ENCODE data around the gene SLCO4A1. TPM values are rescaled to one million over a fixed set of nuclear protein-coding genes. Genes with fewer than 3 reads are reported as not detected.

The SLCO4A1 gene
- polyA plus RNA-seq, 1 donor (not counting 4 experiments of a cell fraction or from before 2014, with no cell fraction given), result 1.8 TPM

DNA sequence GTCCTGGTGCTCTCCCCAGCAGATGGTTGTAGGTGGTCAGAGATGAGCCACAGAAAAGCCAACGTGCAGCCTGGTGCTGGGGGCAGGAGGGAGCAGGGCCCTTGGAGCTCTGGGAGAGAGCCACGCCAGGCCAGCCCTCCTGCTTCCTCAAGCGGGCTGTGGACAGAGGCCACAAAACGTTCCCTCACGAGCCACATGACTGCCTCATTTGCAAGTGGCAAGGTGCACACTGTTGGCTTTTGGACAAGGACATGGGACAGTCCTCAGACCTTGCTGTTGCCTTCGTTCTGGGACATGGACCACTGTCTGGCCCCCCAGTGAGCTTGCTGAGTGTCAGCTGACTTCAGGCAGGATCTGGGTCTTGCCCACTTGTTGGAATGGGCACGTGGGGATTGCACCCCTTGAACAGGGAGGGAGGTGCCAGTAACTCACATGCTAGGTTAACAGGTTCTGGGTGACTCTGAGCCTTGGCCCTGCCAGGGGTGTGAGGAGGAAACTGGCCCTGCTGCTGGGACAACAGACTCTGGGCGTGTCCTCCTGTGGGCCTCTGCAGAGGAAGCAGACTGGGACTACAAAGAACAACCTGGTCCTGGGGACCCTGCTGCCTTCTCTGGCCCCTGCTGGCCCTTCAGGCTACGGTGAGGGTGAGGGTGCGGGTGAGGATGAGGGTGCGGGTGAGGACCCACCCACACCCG lies 2.6 kb downstream of the SLCO4A1 start:
- H4K20me1 ChIP-seq (ENCODE audit: control insufficient read depth, extremely low read depth, insufficient read depth, low read length), result peaks cover 4% of the 10 kb centered on the region

DNA sequence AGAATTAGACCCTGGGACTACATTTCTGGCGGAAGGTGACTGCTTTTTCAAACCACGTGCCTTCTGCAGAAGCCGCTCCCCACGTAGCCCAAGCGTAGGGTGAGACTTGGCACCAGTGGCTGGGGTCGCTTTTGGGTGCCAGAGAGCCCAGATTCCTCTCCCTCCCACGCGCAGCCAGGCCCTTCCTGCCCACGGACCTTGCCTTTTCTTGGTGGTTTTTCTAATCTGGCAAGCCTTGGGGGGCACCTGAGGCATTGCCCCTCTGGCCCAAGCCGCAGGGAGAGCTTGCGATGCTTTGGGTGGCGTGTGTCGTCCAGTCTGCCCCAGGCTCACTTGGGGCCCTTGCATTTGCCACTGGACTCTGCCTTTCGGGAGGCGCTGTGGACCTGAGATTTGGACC lies 3.3 kb downstream of the SLCO4A1 start:
- no peaks in the 10 kb centered on the region for H3K36me3 ChIP-seq (ENCODE audit: control insufficient read depth in 2 of 2, extremely low read depth in 1 of 2, insufficient read depth in 2 of 2, low read length in 2 of 2)
- no peak for FAIRE-seq
- H3K4me3 ChIP-seq (ENCODE audit: control insufficient read depth in 2 of 3, extremely low read depth in 1 of 3, insufficient read depth in 2 of 3, low read depth in 1 of 3, low read length in 3 of 3), result no peak overlapping the region
- H3K27me3 ChIP-seq (ENCODE audit: control insufficient read depth, extremely low read depth, insufficient read depth, low read length), result peaks cover 5% of the 10 kb centered on the region
- no peak for DNase-seq (ENCODE audit: low read depth, low spot score)
- H3K79me2 ChIP-seq (ENCODE audit: control insufficient read depth, insufficient read depth, low read length), result no peaks in the 10 kb centered on the region
- H4K20me1 ChIP-seq (ENCODE audit: control insufficient read depth, extremely low read depth, insufficient read depth, low read length), result peaks cover 4% of the 10 kb centered on the region
- H3K9ac ChIP-seq (ENCODE audit: control insufficient read depth, extremely low read depth, insufficient read depth, low read length), result no peak overlapping the region
- no peak for TF ChIP-seq EZH2 (IDR thresholded peaks at IDR 0.05; ENCODE audit: low read length)
- TF ChIP-seq, protein P1, sequence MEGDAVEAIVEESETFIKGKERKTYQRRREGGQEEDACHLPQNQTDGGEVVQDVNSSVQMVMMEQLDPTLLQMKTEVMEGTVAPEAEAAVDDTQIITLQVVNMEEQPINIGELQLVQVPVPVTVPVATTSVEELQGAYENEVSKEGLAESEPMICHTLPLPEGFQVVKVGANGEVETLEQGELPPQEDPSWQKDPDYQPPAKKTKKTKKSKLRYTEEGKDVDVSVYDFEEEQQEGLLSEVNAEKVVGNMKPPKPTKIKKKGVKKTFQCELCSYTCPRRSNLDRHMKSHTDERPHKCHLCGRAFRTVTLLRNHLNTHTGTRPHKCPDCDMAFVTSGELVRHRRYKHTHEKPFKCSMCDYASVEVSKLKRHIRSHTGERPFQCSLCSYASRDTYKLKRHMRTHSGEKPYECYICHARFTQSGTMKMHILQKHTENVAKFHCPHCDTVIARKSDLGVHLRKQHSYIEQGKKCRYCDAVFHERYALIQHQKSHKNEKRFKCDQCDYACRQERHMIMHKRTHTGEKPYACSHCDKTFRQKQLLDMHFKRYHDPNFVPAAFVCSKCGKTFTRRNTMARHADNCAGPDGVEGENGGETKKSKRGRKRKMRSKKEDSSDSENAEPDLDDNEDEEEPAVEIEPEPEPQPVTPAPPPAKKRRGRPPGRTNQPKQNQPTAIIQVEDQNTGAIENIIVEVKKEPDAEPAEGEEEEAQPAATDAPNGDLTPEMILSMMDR (optimal IDR thresholded peaks at IDR 0.05 in 1 of 3, IDR thresholded peaks at IDR 0.05 in 1 of 3, conservative IDR thresholded peaks at IDR 0.05 in 1 of 3; ENCODE audit: extremely low read depth in 1 of 3, insufficient read depth in 2 of 3, low read length in 3 of 3), result no peak
- H3K4me2 ChIP-seq (ENCODE audit: control insufficient read depth, extremely low read depth, insufficient read depth, low read depth, low read length), result no peak overlapping the region
- peaks cover 6% of the 10 kb centered on the region for H3K4me1 ChIP-seq (ENCODE audit: control insufficient read depth, extremely low read depth, insufficient read depth, low read length)
- no peaks in the 10 kb centered on the region for H3K9me1 ChIP-seq (ENCODE audit: control insufficient read depth, extremely low read depth, insufficient read depth, low read length)
- dilution Hi-C loops (cut with MboI; ENCODE audit: extremely low pct_ligation_motif_present, low sequenced_read_pairs), result no loop called here
- no peak overlapping the region for H2AFZ ChIP-seq (ENCODE audit: control insufficient read depth, low read length)
- no peaks in the 10 kb centered on the region for H3K9me3 ChIP-seq (ENCODE audit: control insufficient read depth, low read depth, low read length)
- H3K27ac ChIP-seq (ENCODE audit: control insufficient read depth, insufficient read depth, low read length), result no peak overlapping the region

More for the DNA sequence above, 2.6 kb downstream of the SLCO4A1 start:
- H3K4me2 ChIP-seq (ENCODE audit: control insufficient read depth, extremely low read depth, insufficient read depth, low read depth, low read length), result no peak overlapping the region
- H3K9me1 ChIP-seq (ENCODE audit: control insufficient read depth, extremely low read depth, insufficient read depth, low read length), result no peaks in the 10 kb centered on the region
- H3K27me3 ChIP-seq (ENCODE audit: control insufficient read depth, extremely low read depth, insufficient read depth, low read length), result peaks cover 10% of the 10 kb centered on the region
- H3K79me2 ChIP-seq (ENCODE audit: control insufficient read depth, insufficient read depth, low read length), result no peaks in the 10 kb centered on the region
- H3K4me1 ChIP-seq (ENCODE audit: control insufficient read depth, extremely low read depth, insufficient read depth, low read length), result peaks cover 6% of the 10 kb centered on the region
- no peaks in the 10 kb centered on the region for H3K9me3 ChIP-seq (ENCODE audit: control insufficient read depth, low read depth, low read length)
- no peak for DNase-seq (ENCODE audit: low read depth, low spot score)
- no peak overlapping the region for H3K4me3 ChIP-seq (ENCODE audit: control insufficient read depth in 2 of 3, extremely low read depth in 1 of 3, insufficient read depth in 2 of 3, low read depth in 1 of 3, low read length in 3 of 3)
- FAIRE-seq, result no peak
- TF ChIP-seq, protein P1 (optimal IDR thresholded peaks at IDR 0.05 in 1 of 3, IDR thresholded peaks at IDR 0.05 in 1 of 3, conservative IDR thresholded peaks at IDR 0.05 in 1 of 3; ENCODE audit: extremely low read depth in 1 of 3, insufficient read depth in 2 of 3, low read length in 3 of 3), result no peak
- TF ChIP-seq EZH2 (IDR thresholded peaks at IDR 0.05; ENCODE audit: low read length), result no peak
- no peak overlapping the region for H2AFZ ChIP-seq (ENCODE audit: control insufficient read depth, low read length)
- H3K36me3 ChIP-seq (ENCODE audit: control insufficient read depth in 2 of 2, extremely low read depth in 1 of 2, insufficient read depth in 2 of 2, low read length in 2 of 2), result no peaks in the 10 kb centered on the region
- dilution Hi-C loops (cut with MboI; ENCODE audit: extremely low pct_ligation_motif_present, low sequenced_read_pairs), result no loop called here
- no peak overlapping the region for H3K27ac ChIP-seq (ENCODE audit: control insufficient read depth, insufficient read depth, low read length)
- no peak overlapping the region for H3K9ac ChIP-seq (ENCODE audit: control insufficient read depth, extremely low read depth, insufficient read depth, low read length)
